Mesodermal cell (in vitro differentiated cells): ENCODE results near the gene EGR2.

Experiments used
- H3K27ac ChIP-seq: 2 replicates; pipeline ENCODE4 v1.7.0; 2013; ENCODE audit warnings: mild to moderate bottlenecking, low read depth, low read length, moderate library complexity; ENCODE audit not compliant: severe bottlenecking
- H3K36me3 ChIP-seq: 2 replicates; pipeline ENCODE4 v1.7.1; 2013; ENCODE audit warnings: mild to moderate bottlenecking, low read length, moderate library complexity; ENCODE audit not compliant: control insufficient read depth, insufficient read depth
- H3K4me1 ChIP-seq: one replicate; pipeline ENCODE4 v1.7.1; 2013; ENCODE audit warnings: mild to moderate bottlenecking, low read length; ENCODE audit not compliant: insufficient read depth, control insufficient read depth, poor library complexity, severe bottlenecking
- H3K4me3 ChIP-seq: 2 replicates; pipeline ENCODE4 v1.7.0; 2013; ENCODE audit warnings: low read length, control low read depth, mild to moderate bottlenecking; ENCODE audit not compliant: insufficient read depth, poor library complexity, severe bottlenecking; ENCODE audit errors: extremely low read depth
- H3K9me3 ChIP-seq: 2 replicates; pipeline ENCODE4 v1.7.1; 2013; ENCODE audit warnings: mild to moderate bottlenecking, low read length, moderate library complexity; ENCODE audit not compliant: control insufficient read depth
- WGBS, 2 experiments: methylation state at CpG; one replicate each; pipeline ENCODE4 v1.1.5; 2013; ENCODE audit warnings: missing lambda C conversion rate in 2 of 2; ENCODE audit not compliant: insufficient coverage in 2 of 2; 5-methylcytosine and 5-hydroxymethylcytosine counted together

EGR2 gene

DNA sequence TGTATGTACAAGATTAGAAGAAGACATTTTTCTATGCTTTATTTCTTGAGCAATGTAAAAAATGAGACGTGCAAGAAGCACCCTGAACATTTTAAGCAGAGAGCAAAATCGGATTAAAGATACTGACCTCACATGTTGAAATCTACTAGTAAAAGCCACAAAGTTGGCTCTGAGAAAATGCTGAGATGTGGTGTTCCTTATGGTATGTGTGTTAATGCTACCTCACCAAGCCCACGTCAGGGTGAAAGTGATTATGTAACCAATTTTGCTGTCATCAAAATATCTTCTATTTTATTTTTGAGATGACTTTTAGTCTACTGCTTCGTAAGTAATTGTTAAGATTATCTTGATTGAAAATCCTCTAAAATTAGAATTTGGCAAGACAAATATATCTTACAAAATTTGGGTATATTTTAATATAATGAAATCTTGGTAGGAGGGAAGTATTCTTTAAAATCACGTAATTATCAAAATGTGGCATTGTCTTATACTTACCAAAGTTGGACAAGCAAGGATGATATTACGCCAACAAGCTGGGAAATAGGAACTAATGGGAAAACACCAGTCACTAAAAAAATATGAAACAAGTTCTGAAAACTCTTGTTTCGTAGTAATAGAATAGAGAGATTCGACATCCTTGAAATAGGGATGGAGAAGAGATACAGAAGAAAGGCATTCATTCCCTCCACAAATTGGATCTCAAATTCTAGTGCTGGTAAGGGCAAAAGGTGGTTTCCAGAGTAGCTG lies 5.8 kb downstream of the EGR2 start:
- Histone ChIP-seq H3K9me3 (no peaks in the 10 kb centered on the region), H3K4me3 (no peak overlapping the region), H3K27ac (no peak overlapping the region), H3K36me3 (peaks cover 24% of the 10 kb centered on the region), H3K4me1 (peaks cover 20% of the 10 kb centered on the region)
- 95 to 100% methylated on average over 2 to 4 of the region's 8 CpGs for WGBS, 2 experiments

DNA sequence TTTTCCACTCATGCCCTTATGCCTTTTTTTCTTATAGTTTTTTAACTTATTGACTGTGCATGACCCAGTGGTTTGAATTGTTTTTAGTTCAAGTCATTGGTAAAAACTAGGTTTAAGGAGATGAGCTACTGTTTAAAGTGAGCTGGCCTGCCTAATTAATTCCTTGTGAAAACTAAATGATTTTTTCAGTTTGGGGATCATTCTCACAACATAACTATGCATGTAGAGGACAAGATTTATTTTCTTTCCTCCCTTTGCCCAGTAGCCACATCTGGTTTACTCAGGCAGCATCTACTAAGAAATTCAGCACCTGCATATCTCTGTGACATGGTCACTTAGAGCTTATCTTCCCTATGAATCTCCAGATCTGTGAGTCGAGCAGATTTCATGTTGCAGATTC lies 9.9 kb downstream of the EGR2 start:
- Histone ChIP-seq H3K36me3 (peaks cover 20% of the 10 kb centered on the region), H3K4me1 (peaks cover 13% of the 10 kb centered on the region), H3K4me3 (peak overlapping the region; percentile 79), H3K9me3 (no peaks in the 10 kb centered on the region), H3K27ac (no peak overlapping the region)
- WGBS, 2 experiments, result no CpG with 5 or more reads among the region's 1 CpG

DNA sequence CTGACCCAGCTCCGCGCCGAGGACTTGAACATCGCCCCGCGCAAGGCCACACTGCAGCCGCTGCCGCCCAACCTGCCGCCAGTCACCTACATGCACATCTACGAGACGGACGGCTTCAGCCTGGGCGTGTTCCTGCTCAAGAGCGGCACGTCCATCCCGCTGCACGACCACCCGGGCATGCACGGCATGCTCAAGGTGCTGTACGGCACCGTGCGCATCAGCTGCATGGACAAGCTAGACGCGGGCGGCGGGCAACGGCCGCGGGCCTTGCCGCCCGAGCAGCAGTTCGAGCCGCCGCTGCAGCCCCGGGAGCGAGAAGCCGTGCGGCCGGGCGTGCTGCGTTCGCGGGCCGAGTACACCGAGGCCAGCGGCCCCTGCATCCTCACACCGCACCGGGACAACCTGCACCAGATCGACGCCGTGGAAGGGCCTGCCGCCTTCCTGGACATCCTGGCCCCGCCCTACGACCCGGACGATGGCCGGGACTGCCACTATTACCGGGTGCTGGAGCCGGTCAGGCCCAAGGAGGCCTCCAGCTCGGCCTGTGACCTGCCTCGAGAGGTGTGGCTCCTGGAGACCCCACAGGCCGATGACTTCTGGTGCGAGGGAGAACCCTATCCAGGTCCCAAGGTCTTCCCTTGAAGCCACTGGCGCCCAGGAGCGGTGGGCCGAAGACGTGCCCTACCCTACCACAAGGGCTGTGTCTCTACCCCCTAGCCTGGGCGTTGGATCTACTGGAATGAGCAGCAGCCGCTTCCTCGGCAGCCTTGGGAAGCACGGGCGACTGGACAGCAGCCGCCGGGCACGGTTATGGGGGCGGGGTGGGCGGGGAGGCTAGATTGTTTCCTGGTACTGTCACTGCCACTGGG lies 10.7 kb downstream of the EGR2 start:
- Histone ChIP-seq H3K36me3 (peaks cover 20% of the 10 kb centered on the region), H3K9me3 (no peaks in the 10 kb centered on the region), H3K27ac (peak overlapping the region; percentile 93), H3K4me3 (peak overlapping the region; percentile 79), H3K4me1 (peaks cover 13% of the 10 kb centered on the region)
- 0% methylated on average over 42 to 65 of the region's 77 CpGs for WGBS, 2 experiments

DNA sequence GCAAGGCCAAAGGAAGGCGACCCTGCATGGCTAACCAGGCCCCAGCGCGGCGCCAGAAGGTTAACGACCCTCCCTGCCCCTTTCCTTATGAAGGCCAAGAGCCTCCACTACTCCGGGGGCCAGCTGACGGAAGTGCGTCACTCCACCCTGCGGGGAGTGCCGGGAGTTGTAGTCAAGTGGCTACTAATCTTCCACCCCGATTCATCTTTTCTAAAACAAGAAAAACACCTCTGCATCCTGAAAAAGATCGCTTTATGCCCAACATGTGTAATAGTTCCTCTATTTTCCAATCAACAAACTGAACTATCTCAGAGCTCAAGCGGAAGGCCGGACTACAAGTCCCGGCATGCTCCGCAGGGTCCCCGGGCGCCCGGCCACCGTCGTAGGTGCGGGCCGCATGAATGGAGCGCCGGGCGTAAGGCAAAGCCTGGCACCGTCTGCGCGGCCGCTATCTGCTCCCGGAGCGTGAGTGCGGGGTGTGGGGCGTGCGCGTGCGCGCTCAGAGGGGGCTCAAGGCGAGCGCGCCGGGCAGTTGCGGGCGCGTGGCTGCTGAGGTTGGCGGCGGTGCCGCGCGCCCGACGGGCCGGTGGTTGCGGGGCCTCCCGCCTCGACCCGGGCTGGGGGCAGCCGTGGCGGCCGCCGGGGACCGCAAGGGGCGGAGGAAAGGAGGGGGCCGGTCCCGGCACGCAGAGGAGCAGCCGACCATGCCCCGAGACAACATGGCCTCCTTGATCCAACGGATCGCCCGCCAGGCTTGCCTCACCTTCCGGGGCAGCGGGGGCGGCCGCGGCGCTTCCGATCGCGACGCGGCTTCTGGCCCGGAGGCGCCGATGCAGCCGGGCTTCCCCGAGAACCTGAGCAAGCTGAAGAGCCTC lies 11.6 kb downstream of the EGR2 start, which contains the start of gene ADO:
Gene ADO (plus strand): TSS at position 365 of the 875 bp plus-strand sequence. CDS start 340 bp downstream, at position 705.
- Histone ChIP-seq H3K36me3 (peaks cover 20% of the 10 kb centered on the region), H3K4me3 (peak within 1 kb of the TSS; percentile 79), H3K27ac (peak within 1 kb of the TSS; percentile 93), H3K9me3 (no peaks in the 10 kb centered on the region), H3K4me1 (peaks cover 13% of the 10 kb centered on the region)
- WGBS, 2 experiments, result 0% methylated on average over 58 to 70 of the region's 87 CpGs

DNA sequence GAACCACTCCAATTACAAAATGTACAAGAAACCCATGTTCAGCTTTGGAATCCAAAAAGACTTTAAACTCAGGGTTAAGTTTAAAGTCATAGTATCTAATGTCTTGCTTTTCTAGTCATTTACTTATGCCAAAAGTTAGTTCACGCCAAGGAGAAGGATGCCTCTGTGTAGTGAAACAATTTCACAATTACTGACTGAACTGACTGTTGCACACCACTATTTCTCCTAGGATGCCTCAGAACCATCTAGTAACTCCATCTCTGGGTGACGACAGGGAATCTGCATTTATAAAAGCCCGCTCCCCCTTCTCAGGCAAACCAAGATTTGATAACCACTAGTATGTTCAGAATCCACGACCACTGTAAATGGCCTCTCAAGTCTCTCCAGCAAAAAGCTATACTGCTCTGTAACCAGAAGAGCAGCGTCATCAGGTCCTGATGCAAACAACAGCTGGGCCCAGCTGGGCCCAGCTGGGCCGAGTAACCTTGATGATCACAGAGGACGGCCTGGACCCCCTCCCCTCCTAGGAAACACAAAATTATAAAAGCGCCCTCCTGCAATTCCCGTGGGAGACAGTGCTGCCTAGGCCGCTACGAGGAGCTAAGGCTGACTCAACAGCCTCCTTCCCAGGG lies 12.3 kb downstream of the EGR2 start:
- H3K4me3 ChIP-seq, result peak overlapping the region; percentile 79

DNA sequence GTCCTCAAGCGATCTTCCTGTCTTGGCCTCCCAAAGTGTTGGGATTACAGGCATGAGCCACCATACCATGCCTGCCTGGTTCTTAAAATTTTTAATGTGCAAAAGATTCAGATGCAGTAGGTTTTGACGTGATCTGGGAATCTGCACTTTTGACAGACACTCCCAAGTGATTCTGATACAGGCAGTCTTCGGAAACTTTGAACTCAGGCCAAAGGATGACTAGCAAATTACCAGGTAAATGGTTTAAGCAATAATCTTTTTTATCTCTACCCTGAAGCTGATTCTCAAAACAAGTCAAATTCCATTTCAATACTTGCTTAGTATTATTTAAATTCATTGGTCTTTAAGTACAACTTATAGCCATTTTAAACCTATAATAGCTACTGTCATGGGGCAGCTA lies 14.3 kb downstream of the EGR2 start:
- Histone ChIP-seq H3K9me3 (no peaks in the 10 kb centered on the region), H3K27ac (no peak overlapping the region), H3K4me3 (no peak overlapping the region), H3K4me1 (peaks cover 6% of the 10 kb centered on the region), H3K36me3 (peaks cover 4% of the 10 kb centered on the region)
- 86 to 100% methylated on average over 1 of the region's 3 CpGs for WGBS, 2 experiments

More for the DNA sequence above, 12.3 kb downstream of the EGR2 start:
- 46 to 57% methylated on average over 9 to 11 of the region's 11 CpGs for WGBS, 2 experiments
- Histone ChIP-seq H3K4me1 (peaks cover 13% of the 10 kb centered on the region), H3K36me3 (peaks cover 17% of the 10 kb centered on the region), H3K27ac (peak overlapping the region; percentile 93), H3K9me3 (no peaks in the 10 kb centered on the region)

DNA sequence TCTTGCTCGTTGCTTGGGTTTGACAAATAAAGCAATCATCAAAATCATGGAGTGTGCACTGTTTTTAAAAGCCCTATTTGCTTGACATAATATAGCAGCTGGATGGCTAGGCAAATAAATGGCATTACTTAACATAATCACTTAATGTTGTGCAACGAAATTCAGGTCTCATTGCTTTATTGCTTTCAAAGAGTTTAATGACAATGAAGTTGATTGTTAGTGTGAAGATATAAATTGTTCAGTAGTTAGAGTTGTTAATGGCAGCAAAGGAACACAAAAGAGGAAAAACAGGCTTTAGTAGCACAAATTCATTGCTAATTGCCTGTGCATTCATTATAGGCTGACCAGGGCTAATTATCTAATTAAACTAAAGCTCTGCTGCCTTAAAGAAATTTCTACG lies 19.3 kb downstream of the EGR2 start:
- no peaks in the 10 kb centered on the region for H3K36me3 ChIP-seq
- no peak overlapping the region for H3K4me3 ChIP-seq
- H3K9me3 ChIP-seq, result no peaks in the 10 kb centered on the region
- H3K4me1 ChIP-seq, result no peaks in the 10 kb centered on the region
- no peak overlapping the region for H3K27ac ChIP-seq
- WGBS, 2 experiments, result no CpG with 5 or more reads among the region's 3 CpGs

DNA sequence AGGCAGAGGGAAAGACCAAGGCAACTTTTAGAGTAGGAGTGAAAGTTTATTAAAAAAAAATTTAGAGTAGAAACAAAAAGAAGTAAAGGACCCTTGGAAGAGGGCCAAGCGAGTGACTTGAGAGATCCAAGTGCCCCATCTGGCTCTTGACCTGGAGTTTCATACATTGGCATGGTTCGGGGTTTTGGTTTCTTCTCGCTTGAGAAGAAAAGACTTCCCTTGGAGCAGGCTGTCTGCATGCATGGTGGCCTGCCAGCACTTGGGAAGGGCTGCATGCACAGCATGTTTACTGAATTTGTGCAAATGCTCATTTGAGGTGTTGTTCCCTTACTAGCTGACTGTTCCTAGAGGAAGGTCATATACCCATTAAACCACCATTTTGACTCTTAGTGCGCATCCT lies 20.4 kb downstream of the EGR2 start:
- Histone ChIP-seq H3K4me3 (no peak overlapping the region), H3K4me1 (no peaks in the 10 kb centered on the region), H3K9me3 (no peaks in the 10 kb centered on the region), H3K27ac (no peak overlapping the region), H3K36me3 (no peaks in the 10 kb centered on the region)
- WGBS, 2 experiments, result 86 to 95% methylated on average over 2 to 4 of the region's 4 CpGs

DNA sequence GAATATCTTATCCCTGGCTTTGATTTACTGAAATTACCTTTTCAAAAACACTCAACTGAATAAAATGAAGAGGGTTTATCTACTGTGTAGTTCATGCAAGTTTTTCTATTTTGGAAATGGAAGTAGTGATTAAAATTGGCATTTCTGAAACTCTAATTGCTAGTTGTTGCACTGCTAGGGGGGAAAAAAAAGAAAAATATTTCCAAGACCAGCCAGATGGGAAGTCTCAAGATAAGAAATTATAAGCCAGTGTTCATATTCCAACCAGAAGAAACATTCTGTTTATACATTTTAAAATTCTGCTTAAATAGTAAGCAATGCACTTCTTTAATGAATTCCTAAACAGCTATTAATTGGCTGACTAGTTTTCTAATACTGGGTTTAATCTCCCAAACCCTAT lies 21.1 kb downstream of the EGR2 start:
- no peaks in the 10 kb centered on the region for H3K4me1 ChIP-seq
- H3K9me3 ChIP-seq, result no peaks in the 10 kb centered on the region
- no peaks in the 10 kb centered on the region for H3K36me3 ChIP-seq
- no peak overlapping the region for H3K27ac ChIP-seq
- no peak overlapping the region for H3K4me3 ChIP-seq

DNA sequence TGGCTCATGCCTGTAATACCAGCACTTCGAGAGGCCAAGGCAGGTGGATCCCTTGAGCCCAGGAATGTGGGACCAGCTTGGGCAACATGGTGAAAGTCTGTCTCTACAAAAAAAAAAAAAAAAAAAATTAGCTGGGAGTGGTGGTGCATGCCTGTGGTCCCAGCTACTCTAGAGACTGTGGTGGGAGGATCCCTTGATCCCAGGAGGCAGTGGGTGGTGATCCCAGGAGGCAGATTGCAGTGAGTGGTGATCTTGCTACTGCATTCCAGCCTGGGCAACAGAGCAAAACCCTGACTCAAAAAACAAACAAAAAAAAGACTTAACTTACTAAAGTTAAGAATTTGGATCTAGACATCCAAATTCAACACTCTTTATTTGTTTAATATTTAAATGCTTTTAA lies 21.9 kb downstream of the EGR2 start:
- 100% methylated on average over 1 of the region's 1 CpG; no CpG with 5 or more reads in 1 of the 2 experiments for WGBS, 2 experiments
- H3K27ac ChIP-seq, result no peak overlapping the region
- H3K4me1 ChIP-seq, result no peaks in the 10 kb centered on the region
- no peak overlapping the region for H3K4me3 ChIP-seq
- H3K9me3 ChIP-seq, result no peaks in the 10 kb centered on the region
- H3K36me3 ChIP-seq, result no peaks in the 10 kb centered on the region
